Loucy (cell line): ENCODE results near the gene RAC3.
A peak's percentile ranks its signal among the peaks of the same experiment; 100 is the strongest.

ENCODE experiments used
- H2AFZ ChIP-seq: fragments of 200-600 bp; sonication (generic); 2 replicates; pipeline ENCODE4 v1.6.0; 2016; ENCODE audit warnings: antibody characterized with exemption, mild to moderate bottlenecking, low read length, moderate library complexity
- H3F3A ChIP-seq: fragments of 200-600 bp; 2 replicates; pipeline ENCODE4 v1.6.0; 2016; ENCODE audit warnings: antibody characterized with exemption, low read depth, mild to moderate bottlenecking
- H3K27me3 ChIP-seq: fragments of 200-600 bp; sonication (generic); 2 replicates; pipeline ENCODE4 v1.6.1; 2014; ENCODE audit warnings: low read length, mild to moderate bottlenecking; ENCODE audit not compliant: insufficient read depth, poor library complexity, severe bottlenecking
- H3K36me3 ChIP-seq: fragments of 200-600 bp; sonication (generic); 2 replicates; pipeline ENCODE4 v1.6.1; 2016; ENCODE audit warnings: low read length; ENCODE audit not compliant: insufficient read depth
- H3K4me1 ChIP-seq: fragments of 200-600 bp; sonication (generic); 2 replicates; pipeline ENCODE4 v1.5.1; 2014; ENCODE audit warnings: low read length, mild to moderate bottlenecking; ENCODE audit not compliant: insufficient read depth, poor library complexity, severe bottlenecking
- H3K4me2 ChIP-seq: fragments of 200-600 bp; sonication (generic); 2 replicates; pipeline ENCODE4 v1.6.0; 2014; ENCODE audit warnings: antibody characterized with exemption, low read length, low read depth, mild to moderate bottlenecking; ENCODE audit not compliant: poor library complexity, severe bottlenecking
- H3K4me3 ChIP-seq: fragments of 200-600 bp; sonication (generic); 2 replicates; pipeline ENCODE4 v1.5.1; 2014; ENCODE audit warnings: low read length, mild to moderate bottlenecking, mixed read lengths; ENCODE audit not compliant: poor library complexity, severe bottlenecking
- H3K79me2 ChIP-seq: fragments of 200-600 bp; sonication (generic); 2 replicates; pipeline ENCODE4 v1.6.1; 2014; ENCODE audit warnings: low read length; ENCODE audit not compliant: insufficient read depth
- H3K9ac ChIP-seq: fragments of 200-600 bp; sonication (generic); 2 replicates; pipeline ENCODE4 v1.6.0; 2014; ENCODE audit warnings: mild to moderate bottlenecking, low read depth, low read length, moderate library complexity; ENCODE audit not compliant: poor library complexity, severe bottlenecking
- H3K9me2 ChIP-seq: fragments of 200-600 bp; sonication (generic); replicated peaks from 2 replicates; pipeline ENCODE4 v1.6.1; 2016; ENCODE audit warnings: low read depth, low read length, mixed read lengths
- H3K9me3 ChIP-seq: fragments of 200-600 bp; sonication (generic); 2 replicates; pipeline ENCODE4 v1.6.1; 2014; ENCODE audit warnings: mild to moderate bottlenecking, antibody characterized with exemption, low read length, low read depth; ENCODE audit not compliant: insufficient read depth
- H4K20me1 ChIP-seq: fragments of 200-600 bp; sonication (generic); 2 replicates; pipeline ENCODE4 v1.6.0; 2014; ENCODE audit warnings: antibody characterized with exemption, low read length, mild to moderate bottlenecking; ENCODE audit not compliant: insufficient read depth, poor library complexity, severe bottlenecking
- EZH2phosphoT487 ChIP-seq: fragments of 200-600 bp; IDR thresholded peaks from 2 replicates; pipeline ENCODE4 v1.6.1; 2018; ENCODE audit warnings: antibody characterized with exemption, mild to moderate bottlenecking, moderate library complexity, borderline replicate concordance
- TF ChIP-seq, protein P1 (sequence below): fragments of 200-600 bp; sonication (generic); conservative IDR thresholded peaks from 2 replicates; pipeline ENCODE4 v1.5.1; 2014; ENCODE audit warnings: mild to moderate bottlenecking, antibody characterized with exemption, low read length

Gene RAC3

GRCh38 chr17:82029391-82029790 lies 2.1 kb upstream of the RAC3 start:
- TF ChIP-seq, protein P1, sequence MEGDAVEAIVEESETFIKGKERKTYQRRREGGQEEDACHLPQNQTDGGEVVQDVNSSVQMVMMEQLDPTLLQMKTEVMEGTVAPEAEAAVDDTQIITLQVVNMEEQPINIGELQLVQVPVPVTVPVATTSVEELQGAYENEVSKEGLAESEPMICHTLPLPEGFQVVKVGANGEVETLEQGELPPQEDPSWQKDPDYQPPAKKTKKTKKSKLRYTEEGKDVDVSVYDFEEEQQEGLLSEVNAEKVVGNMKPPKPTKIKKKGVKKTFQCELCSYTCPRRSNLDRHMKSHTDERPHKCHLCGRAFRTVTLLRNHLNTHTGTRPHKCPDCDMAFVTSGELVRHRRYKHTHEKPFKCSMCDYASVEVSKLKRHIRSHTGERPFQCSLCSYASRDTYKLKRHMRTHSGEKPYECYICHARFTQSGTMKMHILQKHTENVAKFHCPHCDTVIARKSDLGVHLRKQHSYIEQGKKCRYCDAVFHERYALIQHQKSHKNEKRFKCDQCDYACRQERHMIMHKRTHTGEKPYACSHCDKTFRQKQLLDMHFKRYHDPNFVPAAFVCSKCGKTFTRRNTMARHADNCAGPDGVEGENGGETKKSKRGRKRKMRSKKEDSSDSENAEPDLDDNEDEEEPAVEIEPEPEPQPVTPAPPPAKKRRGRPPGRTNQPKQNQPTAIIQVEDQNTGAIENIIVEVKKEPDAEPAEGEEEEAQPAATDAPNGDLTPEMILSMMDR: no peak
- no peak for TF ChIP-seq EZH2phosphoT487
- H4K20me1 ChIP-seq: no peaks in the 10 kb centered on the region
- H3K4me1 ChIP-seq: peaks cover 17% of the 10 kb centered on the region
- no peaks in the 10 kb centered on the region for H3K27me3 ChIP-seq
- H3K9me3 ChIP-seq: no peaks in the 10 kb centered on the region
- H3K36me3 ChIP-seq: no peaks in the 10 kb centered on the region
- H3K79me2 ChIP-seq: peaks cover 4% of the 10 kb centered on the region; the same call in 1 of the 2 replicates
- no peak overlapping the region for H3K4me3 ChIP-seq
- H3K9me2 ChIP-seq: no peaks in the 10 kb centered on the region
- no peak overlapping the region for H3K4me2 ChIP-seq
- H3F3A ChIP-seq: no peaks in the 10 kb centered on the region
- H2AFZ ChIP-seq: no peak overlapping the region
- no peak overlapping the region for H3K9ac ChIP-seq

DNA sequence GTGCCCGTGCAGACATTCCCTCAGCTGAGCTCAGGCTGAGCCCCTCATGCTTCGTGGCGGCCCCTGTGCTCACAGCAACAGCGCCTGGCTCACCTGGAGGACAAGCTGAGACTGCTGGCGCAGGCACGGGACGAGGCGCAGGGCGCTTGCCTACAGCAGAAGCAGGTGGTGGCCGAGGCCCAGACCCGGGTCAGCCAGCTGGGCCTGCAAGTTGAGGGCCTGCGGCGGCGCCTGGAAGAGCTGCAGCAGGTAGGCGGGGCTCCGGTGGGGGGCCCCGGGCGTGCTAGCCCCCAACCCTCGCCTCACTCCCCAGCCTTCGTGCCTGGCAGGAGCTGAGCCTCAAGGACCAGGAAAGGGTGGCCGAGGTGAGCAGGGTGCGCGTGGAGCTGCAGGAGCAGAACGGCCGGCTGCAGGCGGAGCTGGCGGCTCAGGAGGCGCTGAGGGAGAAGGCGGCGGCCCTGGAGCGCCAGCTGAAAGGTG lies 1.4 kb upstream of the RAC3 start:
- H3K79me2 ChIP-seq: no peaks in the 10 kb centered on the region
- H3K4me3 ChIP-seq: peak overlapping the region; percentile 76
- H3K9me2 ChIP-seq: no peaks in the 10 kb centered on the region
- H3K9ac ChIP-seq: no peak overlapping the region
- H3F3A ChIP-seq: no peaks in the 10 kb centered on the region
- no peaks in the 10 kb centered on the region for H3K36me3 ChIP-seq
- H2AFZ ChIP-seq: no peak overlapping the region
- no peak for TF ChIP-seq EZH2phosphoT487
- TF ChIP-seq, protein P1: no peak
- H3K9me3 ChIP-seq: no peaks in the 10 kb centered on the region
- H4K20me1 ChIP-seq: no peaks in the 10 kb centered on the region
- no peaks in the 10 kb centered on the region for H3K27me3 ChIP-seq
- H3K4me1 ChIP-seq: peaks cover 15% of the 10 kb centered on the region
- H3K4me2 ChIP-seq: peak overlapping the region; percentile 65

- Histone ChIP-seq H2AFZ (peak overlapping the region; percentile 85), H3K79me2 (no peaks in the 10 kb centered on the region), H3F3A (no peaks in the 10 kb centered on the region), H3K4me3 (peak overlapping the region; percentile 76), H3K27me3 (no peaks in the 10 kb centered on the region), H3K9ac (peak overlapping the region; percentile 72), H3K9me2 (no peaks in the 10 kb centered on the region), H3K36me3 (no peaks in the 10 kb centered on the region), H4K20me1 (no peaks in the 10 kb centered on the region), H3K9me3 (no peaks in the 10 kb centered on the region), H3K4me2 (peak overlapping the region; percentile 65), H3K4me1 (peaks cover 15% of the 10 kb centered on the region)
- TF ChIP-seq, protein P1: peak; percentile 68
- no peak for TF ChIP-seq EZH2phosphoT487
Observed at GRCh38 chr17:82030470-82031302, 792 bp upstream of the RAC3 start.
